ENCODE measurements around the gene TRIM73.
"Not testable (repeated sequence)": the region's sequence is repeated elsewhere in the genome, so short reads cannot be mapped to it uniquely, and the experiment has no call there.

The TRIM73 gene

DNA sequence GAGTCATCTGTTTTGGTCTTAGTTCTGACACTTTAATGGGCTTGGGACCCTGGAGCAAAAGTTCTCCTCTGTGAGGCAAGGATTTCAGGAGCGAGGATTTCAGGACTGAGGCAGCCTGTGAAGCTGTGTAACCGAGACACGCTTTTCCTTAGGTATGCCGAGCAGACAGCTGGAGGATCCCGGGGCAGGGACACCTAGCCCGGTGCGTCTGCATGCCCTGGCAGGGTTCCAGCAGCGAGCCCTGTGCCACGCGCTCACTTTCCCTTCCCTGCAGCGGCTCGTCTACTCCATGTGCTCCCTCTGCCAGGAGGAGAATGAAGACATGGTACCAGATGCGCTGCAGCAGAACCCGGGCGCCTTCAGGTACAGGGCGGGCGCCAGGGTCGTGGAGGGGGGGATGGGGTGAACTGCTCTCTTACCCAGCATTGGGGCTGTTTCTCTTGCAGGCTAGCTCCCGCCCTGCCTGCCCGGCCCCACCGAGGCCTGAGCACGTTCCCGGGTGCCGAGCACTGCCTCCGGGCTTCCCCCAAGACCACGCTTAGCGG is 20.5 kb downstream of the TRIM73 start:
- not testable (repeated sequence) for DNase-seq (ENCODE audit: low read depth in 2 of 2)

DNA sequence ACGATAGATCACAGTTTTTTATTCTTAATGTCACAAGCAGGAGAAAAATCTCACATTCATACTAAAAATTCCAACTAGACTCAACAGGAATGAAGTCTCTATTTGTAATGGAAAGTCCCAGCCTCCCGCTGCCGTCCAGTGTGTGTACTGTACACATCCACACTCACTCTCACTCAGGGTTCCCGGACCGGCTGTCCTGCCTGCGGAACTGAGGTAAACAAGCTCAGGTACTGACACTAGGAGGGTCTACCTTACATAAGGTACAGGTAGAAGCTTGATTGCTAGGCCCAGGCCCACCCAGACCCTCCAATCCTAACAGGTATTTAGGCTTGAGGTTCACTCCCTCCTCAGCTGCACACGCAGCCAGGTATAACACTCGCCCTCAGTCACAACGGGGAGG is 21.4 kb downstream of the TRIM73 start:
- DNase-seq (ENCODE audit: low read depth in 2 of 2) = not testable (repeated sequence)

DNA sequence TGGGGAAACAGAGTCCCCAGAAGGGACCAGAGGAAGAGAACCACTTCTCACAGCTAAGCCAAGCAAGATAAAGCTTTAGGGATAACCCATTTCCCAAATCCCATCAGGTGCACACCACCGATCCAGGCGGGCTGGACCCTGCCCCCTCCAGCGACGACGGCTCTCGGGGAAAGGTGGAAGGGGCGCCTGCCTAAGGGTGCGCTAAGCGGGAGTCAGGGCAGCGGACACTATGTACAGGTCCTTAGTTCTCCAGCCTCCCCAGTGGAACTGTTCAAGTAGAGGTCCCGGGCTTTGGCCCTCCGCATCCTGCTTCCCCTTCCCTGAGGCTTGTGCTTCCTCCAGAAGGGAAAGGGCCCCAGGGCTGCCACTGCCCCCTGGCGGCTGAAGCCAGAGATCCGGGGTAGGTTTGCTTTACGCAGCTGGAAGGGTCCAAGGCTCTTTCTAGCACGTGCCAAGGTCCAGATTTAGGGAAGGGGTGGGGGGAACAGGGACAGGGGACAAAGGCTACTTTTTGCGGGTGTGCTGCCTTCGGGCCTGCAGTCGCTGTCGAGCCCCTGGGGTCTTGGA is 22.9 kb downstream of the TRIM73 start:
- DNase-seq (ENCODE audit: low read depth in 2 of 2) = not testable (repeated sequence)

DNA sequence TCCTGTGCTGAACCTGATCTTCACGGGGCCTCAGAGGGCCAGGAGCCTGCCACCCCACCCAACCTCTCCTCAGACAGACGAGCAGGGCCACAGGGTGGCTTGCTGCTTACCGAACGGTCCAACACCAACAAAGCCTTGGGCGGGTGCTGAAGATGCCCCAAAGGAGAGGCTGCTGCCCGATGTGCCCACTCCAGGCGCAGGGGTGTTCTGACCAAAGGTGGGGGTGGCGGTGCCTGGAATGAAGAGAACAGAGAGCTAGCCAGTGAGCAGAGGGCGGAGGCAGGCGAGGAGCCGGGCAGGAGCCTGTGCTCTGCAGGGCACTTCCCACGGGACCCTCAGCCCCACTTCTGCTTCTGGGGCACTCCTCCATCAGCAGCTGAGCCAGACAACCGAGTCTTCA is 23.8 kb downstream of the TRIM73 start:
- DNase-seq (ENCODE audit: low read depth in 2 of 2) = not testable (repeated sequence)

DNA sequence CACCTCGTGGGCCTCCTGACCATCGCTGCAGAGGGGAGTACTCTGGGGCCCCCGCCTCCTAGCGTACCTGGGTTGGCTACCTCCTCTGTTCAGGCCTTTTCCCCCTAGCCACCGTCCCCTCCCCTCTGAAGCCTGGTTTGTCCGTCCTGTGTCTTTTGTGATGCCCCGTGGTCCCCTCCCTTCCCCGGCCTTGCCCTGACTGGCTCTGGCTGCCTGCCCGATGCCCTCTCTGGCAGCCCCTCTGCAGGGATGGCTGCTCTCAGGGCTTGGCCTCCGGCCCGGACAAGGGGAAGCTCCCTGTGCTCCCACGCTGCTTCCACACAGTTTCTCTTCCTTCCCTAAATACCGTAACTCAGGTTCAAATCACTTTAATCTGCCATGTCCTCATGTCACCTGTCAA is 24.3 kb downstream of the TRIM73 start:
- DNase-seq (ENCODE audit: low read depth in 2 of 2) = not testable (repeated sequence)

DNA sequence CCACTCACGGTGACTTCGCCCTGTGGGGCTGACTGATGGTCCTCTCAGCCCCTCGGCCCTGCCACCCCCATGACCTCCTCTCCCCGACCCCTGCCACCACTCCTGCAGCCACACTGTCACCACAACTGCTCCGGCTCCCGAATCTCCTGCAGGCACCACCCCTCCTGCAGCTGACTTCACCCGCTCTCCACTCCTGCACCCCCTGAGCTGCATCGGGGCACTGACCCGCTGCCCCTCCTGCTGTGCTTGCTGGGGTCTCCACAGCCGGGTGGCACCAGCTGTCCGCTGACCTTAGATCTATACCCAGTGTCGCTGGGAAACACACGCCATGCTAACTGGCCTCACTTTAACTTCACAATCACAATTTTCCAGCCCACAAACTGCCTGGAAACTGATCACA is 24.7 kb downstream of the TRIM73 start:
- DNase-seq (ENCODE audit: low read depth in 2 of 2) = not testable (repeated sequence)

DNA sequence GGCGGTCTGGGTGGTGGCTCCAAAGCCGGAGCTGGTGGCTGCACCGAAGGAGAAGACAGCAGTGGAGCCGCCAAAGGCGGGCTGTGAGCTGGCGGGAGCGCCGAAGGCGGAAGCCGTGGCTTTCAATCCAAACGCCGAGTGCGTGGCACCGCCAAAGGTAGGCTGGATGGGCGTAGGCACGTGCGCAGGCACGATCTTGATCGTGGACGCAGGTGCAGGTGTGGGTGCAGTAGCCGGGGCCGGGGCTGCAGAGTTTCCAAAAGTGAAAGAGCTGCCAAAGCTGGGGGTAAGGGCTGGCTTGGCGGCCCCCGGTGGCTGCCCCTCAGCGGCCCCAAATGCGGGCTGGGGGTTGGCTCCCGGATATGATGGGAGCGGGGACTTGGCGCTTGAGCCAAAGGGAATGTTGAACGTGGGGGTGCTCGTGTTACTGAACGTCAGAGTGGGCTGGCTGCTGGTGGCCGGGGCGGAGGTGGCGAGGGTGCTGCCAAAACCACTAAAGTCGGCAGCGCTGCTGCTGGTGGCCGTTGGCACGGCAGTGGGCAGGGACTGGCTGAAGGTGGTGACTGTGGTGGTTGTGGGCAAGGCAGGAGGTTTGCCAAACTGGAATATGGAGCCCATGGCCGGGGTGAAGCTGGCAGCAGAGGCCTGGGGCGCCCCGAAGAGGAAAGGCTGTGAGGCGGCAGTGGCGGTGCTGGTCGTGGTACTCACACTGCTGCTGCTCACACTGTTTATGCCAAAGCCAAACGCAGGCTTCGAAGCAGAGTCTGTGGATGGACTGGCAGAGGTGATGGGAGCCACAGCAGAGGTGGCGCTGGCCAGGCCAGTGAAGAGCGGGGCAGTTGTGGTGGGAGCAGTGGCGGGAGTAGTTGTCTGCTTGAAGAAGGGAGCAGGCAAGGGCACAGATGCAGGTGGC is 26.6 kb downstream of the TRIM73 start:
- not testable (repeated sequence) for DNase-seq (ENCODE audit: low read depth in 2 of 2)

DNA sequence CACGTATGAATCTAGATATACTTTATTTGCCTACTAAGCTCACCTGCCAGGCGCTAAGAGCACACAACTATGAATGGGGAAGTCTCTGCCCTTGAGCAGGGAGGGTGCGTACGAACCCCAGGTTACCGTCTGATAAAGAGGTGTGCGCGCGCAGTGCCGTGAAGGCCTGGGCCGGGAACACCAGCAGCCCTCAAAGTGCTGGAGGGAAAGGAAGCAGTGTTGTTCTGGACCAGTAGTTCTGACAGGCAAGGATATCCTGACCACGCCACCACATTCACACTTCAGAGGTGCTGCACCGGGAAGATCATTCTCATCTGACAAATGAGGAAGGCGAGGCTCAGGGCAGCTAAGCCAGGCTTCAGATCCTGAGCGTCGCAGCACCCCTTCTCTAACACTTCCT is 28.1 kb downstream of the TRIM73 start:
- DNase-seq (ENCODE audit: low read depth in 2 of 2) = not testable (repeated sequence)

DNA sequence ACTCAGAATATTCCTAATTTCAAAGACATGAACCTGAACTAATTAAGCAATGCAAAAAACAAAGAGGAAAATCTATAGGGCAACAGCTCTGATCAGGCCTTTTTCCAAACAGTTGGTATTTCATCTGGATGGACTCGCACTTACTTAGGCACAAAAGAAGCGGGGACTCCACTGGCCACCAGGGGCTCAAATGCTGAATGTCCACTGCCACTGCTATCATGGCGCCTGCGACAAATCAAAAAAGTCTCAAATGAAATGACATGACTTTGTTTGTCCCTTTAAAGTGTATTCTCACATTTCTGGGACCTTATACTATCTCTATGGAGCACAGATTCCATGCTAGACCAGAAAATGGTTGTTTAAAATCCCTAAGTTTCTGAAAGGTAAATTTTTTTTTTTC is 43.6 kb downstream of the TRIM73 start:
- not testable (repeated sequence) for DNase-seq (ENCODE audit: low read depth in 2 of 2)

DNA sequence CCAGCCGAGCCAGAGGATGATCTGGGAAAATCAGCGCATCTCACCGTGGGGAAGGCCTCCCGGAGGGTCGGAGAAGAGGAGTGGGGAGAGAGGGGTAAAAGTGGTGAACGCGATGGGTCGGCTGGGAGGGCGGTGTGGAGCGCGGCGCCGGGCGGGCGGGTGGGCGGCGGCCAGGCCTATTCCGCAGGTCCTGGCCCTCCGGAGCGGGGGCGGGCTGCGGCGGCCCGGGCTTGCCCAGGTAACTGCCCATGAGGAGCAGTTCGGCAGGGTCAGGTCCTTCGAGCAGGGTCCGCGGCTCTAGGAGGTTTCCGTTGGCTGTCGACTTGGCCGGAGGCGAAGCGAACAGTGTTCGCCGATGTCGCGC is 46.7 kb downstream of the TRIM73 start:
- not testable (repeated sequence) for DNase-seq (ENCODE audit: low read depth in 2 of 2)

DNA sequence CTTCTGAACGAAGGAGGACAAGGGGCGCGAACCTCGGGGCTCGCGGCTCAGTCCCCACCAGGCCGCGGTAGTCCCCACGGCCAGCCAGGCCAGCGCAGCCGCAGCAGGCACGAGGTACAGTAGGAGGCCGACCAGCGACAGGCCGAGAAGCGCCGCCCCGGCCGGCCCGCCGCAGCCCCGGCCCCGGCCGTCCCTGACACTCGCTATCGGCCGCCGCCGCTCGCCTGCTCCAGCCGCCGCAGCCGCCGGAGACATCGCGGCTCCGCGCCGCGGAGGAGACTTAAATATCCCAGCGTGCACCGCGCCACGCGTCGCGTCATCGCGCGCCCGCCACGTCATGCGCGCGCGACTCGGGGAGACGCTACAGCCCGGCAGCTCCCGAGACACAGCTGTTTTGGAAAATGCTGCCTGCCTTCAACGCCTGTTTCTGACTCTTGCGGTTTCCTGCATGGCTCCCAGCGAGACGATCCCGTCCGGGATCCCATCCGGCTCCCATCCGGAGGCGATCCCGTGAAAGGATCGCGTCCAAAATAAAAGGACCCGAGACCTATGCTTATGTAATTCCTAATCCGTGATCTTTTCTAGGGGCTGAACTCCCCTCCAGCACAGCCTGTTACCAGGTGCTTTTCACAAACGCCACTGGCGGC is 47.2 kb downstream of the TRIM73 start:
- DNase-seq (ENCODE audit: low read depth in 2 of 2) = not testable (repeated sequence)

DNA sequence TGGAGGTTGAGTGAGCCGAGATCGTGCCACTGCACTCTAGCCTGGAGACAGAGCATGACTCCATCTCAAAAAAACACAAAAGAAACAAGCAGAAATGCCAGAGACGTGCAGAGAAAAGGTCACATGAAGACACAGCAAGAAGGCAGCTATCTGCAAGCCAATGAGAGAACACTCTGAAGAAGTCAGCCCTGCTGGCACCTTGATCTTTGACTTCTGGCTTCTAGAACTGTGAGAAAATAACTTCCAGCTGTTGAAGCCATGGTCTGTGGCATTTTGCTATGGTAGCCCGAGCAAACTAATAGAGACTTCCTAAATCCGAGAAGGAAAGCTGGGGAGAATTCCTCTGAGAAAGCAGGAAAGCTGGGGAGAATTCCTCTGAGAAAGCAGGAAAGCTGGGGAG is 54.5 kb downstream of the TRIM73 start:
- not testable (repeated sequence) for DNase-seq (ENCODE audit: low read depth in 2 of 2)

DNA sequence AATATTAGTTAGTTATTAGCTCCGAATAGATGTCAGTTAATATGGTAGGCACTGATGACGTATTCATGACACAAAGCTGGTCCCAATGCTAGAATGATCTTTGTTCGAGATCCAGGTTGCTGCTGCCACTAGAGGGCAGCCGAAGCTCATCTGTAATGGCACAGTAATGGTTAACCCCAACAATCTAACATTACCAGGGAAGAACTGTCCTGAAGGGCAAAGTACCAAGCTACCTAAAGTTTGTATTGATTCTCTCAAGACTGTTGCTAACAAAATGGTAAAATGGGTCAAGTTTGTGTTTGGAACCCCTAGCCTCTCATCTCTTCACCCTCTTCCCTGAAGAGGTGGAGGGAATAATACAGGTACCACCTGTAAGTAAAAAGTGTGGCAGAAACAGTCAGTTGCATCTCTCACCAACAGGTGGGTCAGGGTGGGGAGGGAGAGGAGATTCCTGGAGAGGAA is 57.1 kb downstream of the TRIM73 start:
- DNase-seq (ENCODE audit: low read depth in 2 of 2) = not testable (repeated sequence)
